ENCODE measurements around the gene NRP2.

DNA sequence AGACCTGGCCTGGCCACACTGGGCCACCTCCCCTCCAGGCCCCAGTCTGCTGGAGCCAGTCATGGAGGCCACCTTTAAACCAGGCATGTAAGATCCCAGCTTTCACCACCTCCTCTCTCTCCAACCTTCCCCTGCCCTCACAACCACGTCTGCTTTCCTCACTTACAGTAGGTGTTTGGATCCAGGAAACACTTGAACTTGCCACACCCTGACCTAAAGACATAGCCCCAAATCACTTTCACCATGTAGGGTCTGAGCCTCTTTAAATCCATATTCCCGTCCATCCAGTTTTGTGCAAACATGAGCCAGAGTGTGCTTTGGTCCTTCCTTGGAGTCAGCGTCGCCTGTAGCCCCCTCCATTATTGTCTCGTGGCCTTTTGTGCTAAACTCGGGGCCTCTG is 66.8 kb downstream of the NRP2 start:
- TF ChIP-seq, protein P1, sequence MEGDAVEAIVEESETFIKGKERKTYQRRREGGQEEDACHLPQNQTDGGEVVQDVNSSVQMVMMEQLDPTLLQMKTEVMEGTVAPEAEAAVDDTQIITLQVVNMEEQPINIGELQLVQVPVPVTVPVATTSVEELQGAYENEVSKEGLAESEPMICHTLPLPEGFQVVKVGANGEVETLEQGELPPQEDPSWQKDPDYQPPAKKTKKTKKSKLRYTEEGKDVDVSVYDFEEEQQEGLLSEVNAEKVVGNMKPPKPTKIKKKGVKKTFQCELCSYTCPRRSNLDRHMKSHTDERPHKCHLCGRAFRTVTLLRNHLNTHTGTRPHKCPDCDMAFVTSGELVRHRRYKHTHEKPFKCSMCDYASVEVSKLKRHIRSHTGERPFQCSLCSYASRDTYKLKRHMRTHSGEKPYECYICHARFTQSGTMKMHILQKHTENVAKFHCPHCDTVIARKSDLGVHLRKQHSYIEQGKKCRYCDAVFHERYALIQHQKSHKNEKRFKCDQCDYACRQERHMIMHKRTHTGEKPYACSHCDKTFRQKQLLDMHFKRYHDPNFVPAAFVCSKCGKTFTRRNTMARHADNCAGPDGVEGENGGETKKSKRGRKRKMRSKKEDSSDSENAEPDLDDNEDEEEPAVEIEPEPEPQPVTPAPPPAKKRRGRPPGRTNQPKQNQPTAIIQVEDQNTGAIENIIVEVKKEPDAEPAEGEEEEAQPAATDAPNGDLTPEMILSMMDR (IDR thresholded peaks at IDR 0.05): no peak
- no peak for TF ChIP-seq POLR2A (IDR thresholded peaks at IDR 0.05)
- TF ChIP-seq POLR2AphosphoS5 (IDR thresholded peaks at IDR 0.05): no peak

All from transverse colon (tissue), 4 donors.